ENCODE data around the gene KIAA0825. TPM values are rescaled to one million over a fixed set of nuclear protein-coding genes. Genes with fewer than 3 reads are reported as not detected.

The KIAA0825 gene
- total RNA-seq, 4 donors from 2014 or later = 1.2 to 5.3 (median 4.0) TPM

DNA sequence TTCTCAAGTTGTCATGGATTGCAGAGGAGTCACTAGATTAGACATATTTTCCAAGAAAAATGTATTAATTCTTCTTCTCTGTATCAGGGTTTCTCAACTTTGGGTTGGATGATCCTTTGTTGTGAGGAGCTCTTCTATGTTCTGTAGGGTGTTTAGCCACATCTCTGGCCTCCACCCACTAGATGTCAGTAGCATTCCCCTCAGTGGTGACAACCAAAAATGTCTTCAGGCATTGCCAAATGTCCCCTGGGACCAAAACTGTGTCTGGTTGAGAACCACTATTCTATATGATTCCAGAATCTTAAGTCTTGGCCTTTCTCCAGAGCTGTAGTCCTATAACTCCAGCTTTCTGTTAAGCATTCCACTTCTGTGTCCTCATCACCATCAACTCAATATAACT is 220.9 kb downstream of the KIAA0825 start:
- Histone ChIP-seq H3K27me3 (no peaks in the 10 kb centered on the region), H3K9me3 (no peaks in the 10 kb centered on the region), H3K36me3 (no peaks in the 10 kb centered on the region), H3K27ac (no peak overlapping the region), H3K4me1 (no peaks in the 10 kb centered on the region), H3K4me3 (no peak overlapping the region)
- TF ChIP-seq EP300 (IDR thresholded peaks at IDR 0.05; ENCODE audit: low read depth) (no peak), POLR2AphosphoS5 (IDR thresholded peaks at IDR 0.05) (no peak), CTCF (IDR thresholded peaks at IDR 0.05) (no peak), POLR2A (IDR thresholded peaks at IDR 0.05) (no peak)
- no peak for DNase-seq
- in situ Hi-C loops (cut with MboI; ENCODE audit: low pct_ligation_motif_present in 1 of 4, low pct_unique_long_range_greater_than_20kb in 1 of 4, low sequenced_read_pairs in 3 of 4) = no loop called here
- intact Hi-C loops (cut with DNase I; ENCODE audit: low total_unique reads) = no loop called here

- H3K36me3 ChIP-seq = no peaks in the 10 kb centered on the region
- no peak overlapping the region for H3K4me3 ChIP-seq
- intact Hi-C loops (cut with DNase I; ENCODE audit: low total_unique reads) = no loop called here
- in situ Hi-C loops (cut with MboI; ENCODE audit: low pct_ligation_motif_present in 1 of 4, low pct_unique_long_range_greater_than_20kb in 1 of 4, low sequenced_read_pairs in 3 of 4) = no loop called here
- no peak for DNase-seq
- no peaks in the 10 kb centered on the region for H3K27me3 ChIP-seq
- TF ChIP-seq POLR2A (IDR thresholded peaks at IDR 0.05) = no peak
- no peak overlapping the region for H3K27ac ChIP-seq
- no peaks in the 10 kb centered on the region for H3K9me3 ChIP-seq
- H3K4me1 ChIP-seq = no peaks in the 10 kb centered on the region
Observed at GRCh38 chr5:94396687-94397086, 221.7 kb downstream of the KIAA0825 start.

GRCh38 chr5:94395468-94395867 is 222.9 kb downstream of the KIAA0825 start:
- H3K9me3 ChIP-seq = no peaks in the 10 kb centered on the region
- in situ Hi-C loops (cut with MboI; ENCODE audit: low pct_ligation_motif_present in 1 of 4, low pct_unique_long_range_greater_than_20kb in 1 of 4, low sequenced_read_pairs in 3 of 4) (no loop called here), intact Hi-C loops (cut with DNase I; ENCODE audit: low total_unique reads) (no loop called here)
- no peak overlapping the region for H3K27ac ChIP-seq
- H3K27me3 ChIP-seq = no peaks in the 10 kb centered on the region
- no peak for DNase-seq
- no peaks in the 10 kb centered on the region for H3K36me3 ChIP-seq
- no peak overlapping the region for H3K4me3 ChIP-seq
- H3K4me1 ChIP-seq = no peaks in the 10 kb centered on the region
- TF ChIP-seq EP300 (IDR thresholded peaks at IDR 0.05; ENCODE audit: low read depth) (no peak), POLR2AphosphoS5 (IDR thresholded peaks at IDR 0.05) (no peak), CTCF (IDR thresholded peaks at IDR 0.05) (no peak), POLR2A (IDR thresholded peaks at IDR 0.05) (no peak)
- 64 to 75% methylated on average over 1 of the region's 1 CpG for WGBS, 2 donors (ENCODE audit: low coverage in 1 of 2)

DNA sequence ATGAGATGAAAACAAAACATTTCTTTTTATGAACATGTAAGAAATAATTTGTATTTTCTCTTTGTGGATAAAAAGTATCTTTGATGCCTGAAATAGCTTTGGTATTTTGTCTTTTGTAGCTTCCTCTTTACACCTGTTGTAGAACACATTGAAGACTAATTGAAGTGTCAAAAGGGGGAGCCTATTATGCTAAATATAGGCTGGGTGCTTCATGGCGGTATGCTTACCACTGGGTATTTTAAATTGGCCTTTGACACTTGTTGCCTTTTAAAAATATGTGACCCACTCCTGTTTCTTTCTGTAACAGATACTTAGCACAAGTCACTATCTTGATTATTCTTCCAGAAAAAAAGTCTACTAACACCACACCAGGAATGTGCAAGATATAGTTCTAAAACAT is 226.4 kb downstream of the KIAA0825 start:
- no peak overlapping the region for H3K4me3 ChIP-seq
- H3K27ac ChIP-seq = no peak overlapping the region
- no peaks in the 10 kb centered on the region for H3K4me1 ChIP-seq
- H3K27me3 ChIP-seq = no peaks in the 10 kb centered on the region
- in situ Hi-C loops (cut with MboI; ENCODE audit: low pct_ligation_motif_present in 1 of 4, low pct_unique_long_range_greater_than_20kb in 1 of 4, low sequenced_read_pairs in 3 of 4) (no loop called here), intact Hi-C loops (cut with DNase I; ENCODE audit: low total_unique reads) (no loop called here)
- TF ChIP-seq POLR2A (IDR thresholded peaks at IDR 0.05) (no peak), EP300 (IDR thresholded peaks at IDR 0.05; ENCODE audit: low read depth) (no peak), POLR2AphosphoS5 (IDR thresholded peaks at IDR 0.05) (no peak), CTCF (IDR thresholded peaks at IDR 0.05) (no peak)
- H3K9me3 ChIP-seq = no peaks in the 10 kb centered on the region
- H3K36me3 ChIP-seq = no peaks in the 10 kb centered on the region
- WGBS, 2 donors (ENCODE audit: low coverage in 1 of 2) = 82 to 94% methylated on average over 1 of the region's 1 CpG
- no peak for DNase-seq

DNA sequence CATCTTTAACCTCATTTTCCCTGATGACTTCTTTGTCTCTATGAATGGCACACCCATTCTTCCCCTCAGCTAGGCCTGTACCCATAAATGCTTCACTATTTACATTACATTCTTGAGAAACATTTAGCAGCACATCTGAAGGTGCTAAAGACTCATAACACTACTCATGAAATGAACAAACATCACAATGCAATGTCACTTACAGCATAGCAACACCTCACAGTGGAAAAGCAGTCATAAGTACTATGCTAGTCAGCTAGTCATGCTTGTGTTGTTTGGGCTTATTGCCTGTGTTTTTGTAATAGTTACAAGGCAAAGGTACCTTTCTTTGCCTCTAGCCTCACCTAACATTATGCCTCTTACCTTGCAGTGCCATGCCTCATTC is 228.9 kb downstream of the KIAA0825 start:
- DNase-seq = no peak
- Histone ChIP-seq H3K27me3 (no peaks in the 10 kb centered on the region), H3K9me3 (no peaks in the 10 kb centered on the region), H3K4me3 (no peak overlapping the region), H3K4me1 (no peaks in the 10 kb centered on the region), H3K27ac (no peak overlapping the region), H3K36me3 (no peaks in the 10 kb centered on the region)
- intact Hi-C loops (cut with DNase I; ENCODE audit: low total_unique reads) (no loop called here), in situ Hi-C loops (cut with MboI; ENCODE audit: low pct_ligation_motif_present in 1 of 4, low pct_unique_long_range_greater_than_20kb in 1 of 4, low sequenced_read_pairs in 3 of 4) (no loop called here)
- TF ChIP-seq POLR2A (IDR thresholded peaks at IDR 0.05) (no peak), EP300 (IDR thresholded peaks at IDR 0.05; ENCODE audit: low read depth) (no peak), CTCF (IDR thresholded peaks at IDR 0.05) (no peak), POLR2AphosphoS5 (IDR thresholded peaks at IDR 0.05) (no peak)
